HG03095 (cell line): Measurements from ENCODE around the gene IGFBP7.
"Not testable (repeated sequence)": the region's sequence is repeated elsewhere in the genome, so short reads cannot be mapped to it uniquely, and the experiment has no call there.

Experiments
- ATAC-seq: cut with Tn5 transposase; IDR thresholded peaks from one replicate; pipeline ENCODE4 v1.9.1; 2021; ENCODE audit warnings: moderate library complexity; ENCODE audit not compliant: unreplicated experiment

The IGFBP7 gene

DNA sequence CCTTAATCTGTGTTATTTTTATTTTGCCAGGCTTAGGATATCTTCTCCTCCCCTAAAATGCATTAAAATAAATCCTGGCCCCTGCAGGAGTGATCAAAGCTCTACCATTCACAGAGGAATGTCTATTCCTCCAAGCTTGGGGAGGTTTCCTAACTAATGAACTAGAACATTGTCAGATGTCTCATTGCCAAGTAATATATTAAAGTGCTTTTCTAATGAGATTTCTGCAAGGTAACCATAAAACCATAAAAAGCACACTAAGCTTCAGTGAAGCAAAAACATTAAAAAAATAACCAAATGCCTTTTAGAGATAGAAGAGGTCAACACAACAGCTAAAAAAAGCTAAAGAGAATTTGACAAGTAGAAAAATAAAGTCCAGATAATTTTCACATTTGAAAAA lies 34.8 kb downstream of the IGFBP7 start:
- no peak for ATAC-seq

DNA sequence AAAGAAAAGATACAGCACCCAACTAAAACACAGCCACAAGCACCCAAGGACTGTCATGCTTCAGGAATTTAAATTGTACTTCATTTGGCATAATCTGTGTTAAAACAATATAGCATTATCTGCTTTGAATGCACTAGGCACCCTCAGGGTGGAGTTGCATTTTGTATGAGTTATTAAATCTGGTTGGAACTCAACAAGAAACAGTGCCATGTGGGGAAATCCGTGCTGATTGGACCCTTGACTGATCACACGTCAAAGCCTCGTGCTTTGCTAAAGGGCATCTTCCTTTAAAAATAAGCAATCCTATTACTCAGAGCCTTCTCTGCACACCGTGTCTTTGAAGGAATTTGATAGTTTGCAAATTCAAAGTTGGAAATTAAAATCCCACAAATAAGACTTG lies 35.4 kb downstream of the IGFBP7 start:
- no peak for ATAC-seq

DNA sequence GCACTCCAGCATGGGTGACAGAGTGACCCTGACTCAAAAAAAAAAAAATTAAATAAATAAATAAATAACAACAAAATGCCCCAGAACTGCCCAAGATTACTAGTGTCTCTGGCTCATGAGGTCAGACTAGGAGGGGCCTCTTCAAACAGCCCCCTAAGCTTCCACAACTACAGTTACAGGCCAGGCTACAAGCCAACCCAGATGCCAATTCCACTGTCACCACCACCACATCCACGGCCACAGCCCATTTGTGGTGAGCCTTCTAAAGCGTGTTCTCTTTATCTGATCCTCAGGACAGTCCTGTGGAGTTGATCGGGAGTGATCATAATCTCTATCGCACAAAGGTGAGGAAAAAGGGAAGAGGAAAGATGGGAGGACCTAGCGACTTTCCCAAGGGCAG lies 36.6 kb downstream of the IGFBP7 start:
- ATAC-seq, result no peak

DNA sequence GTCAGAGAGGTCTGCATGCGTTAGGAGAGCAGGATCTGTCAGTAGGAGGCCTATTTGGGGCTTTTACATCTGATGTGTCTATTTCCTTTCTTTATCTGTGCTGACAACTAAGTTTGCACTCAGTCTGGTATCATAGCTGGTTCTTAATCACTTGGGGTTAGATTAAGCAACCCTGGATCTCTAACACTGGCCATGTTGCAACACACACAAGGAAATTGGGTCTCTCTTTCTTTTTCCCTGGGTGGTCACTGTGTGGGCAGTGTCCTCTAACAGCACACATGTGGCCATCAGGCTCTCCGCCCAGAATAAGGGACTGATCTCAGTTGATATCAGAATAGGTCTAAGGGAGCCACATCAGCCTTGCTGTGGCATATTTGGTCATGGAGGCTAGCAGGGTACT lies 38.9 kb downstream of the IGFBP7 start:
- ATAC-seq, result no peak

DNA sequence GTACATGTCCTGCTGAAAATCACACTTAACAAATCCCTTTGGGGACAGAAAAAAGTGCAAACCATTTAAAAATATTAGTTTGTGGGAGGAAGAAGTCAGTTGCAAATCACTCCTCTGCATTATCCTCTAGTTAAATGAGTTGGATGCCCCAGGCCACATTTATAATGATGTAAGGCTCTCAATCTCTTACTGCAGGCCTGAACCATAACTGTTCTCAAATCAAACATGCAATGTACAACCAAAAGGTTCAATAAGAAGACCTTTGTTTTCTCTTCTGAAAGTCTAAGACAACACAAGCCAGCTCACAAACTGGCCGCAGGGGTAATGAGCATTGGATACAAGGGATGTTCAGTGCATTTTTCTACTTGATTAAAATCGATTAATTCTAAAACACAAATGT lies 39.7 kb downstream of the IGFBP7 start:
- no peak for ATAC-seq

DNA sequence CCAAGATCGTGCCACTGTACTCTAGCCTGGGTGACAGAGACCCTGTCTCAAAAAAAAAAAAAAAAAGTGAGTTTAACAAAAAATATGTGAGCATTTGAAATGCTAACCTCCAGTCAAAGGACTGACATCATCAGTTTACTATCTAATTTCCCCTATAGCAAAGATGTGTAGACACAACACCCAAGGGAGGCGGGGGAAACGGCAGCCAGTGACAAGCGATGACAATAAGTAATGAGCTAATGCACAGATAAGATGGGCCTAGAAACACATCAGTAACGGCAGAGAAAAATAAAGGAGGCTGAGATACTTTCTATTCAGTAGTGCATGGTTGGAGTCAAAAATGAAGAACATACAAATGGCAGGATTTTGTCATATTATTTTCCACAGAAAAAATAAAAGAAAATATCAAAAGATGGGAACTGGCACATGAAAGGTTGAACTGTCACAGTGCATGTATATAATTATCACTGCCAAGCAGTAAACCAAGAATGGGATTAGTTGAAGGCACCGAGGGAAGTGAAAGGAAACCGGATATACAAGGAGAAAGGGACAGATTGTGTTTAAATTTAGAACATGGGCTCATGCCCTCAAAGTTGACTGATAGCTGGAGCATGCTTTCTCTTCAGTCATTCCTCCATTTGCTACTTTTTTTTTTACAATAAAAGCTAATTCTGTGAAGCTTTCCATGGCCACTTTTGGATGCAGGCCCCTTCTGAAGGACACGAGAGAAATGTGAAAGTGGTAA lies 41.8 kb downstream of the IGFBP7 start:
- no peak for ATAC-seq

DNA sequence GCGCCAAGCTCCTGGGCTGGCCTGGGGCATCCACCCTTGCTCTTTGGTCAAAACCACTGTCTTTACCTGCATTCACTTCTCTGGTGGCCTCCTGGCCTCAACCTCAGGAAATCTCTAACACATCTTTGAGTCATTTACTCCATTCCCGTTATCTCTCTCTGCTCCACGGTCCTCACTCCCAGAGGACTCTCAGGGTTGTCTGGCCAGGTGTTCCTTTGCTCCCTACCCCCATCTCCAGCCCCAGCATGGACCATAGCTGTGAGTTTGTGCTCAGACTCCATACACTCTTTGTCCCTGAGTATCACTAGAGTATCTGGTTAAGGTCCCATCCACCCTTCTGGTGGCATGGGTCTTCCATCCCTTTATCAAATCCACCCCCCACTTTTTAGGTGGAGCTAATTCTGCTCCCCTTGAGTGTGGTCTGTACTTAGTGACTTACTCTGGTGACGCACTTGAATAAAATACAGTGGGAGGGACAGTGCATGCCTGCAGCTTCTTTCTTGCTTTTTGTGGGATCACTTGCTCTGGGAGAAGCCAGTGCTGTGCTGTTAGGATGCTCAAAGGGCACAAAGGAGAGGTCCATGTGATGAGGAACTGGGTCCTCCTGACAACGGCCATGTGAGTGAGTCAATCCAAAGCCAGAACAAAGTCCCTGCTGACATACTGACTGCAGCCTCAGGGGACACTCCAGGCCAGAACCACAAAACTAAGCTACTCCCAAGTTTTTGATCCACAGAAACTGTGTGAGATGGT lies 44.3 kb downstream of the IGFBP7 start:
- ATAC-seq, result no peak

DNA sequence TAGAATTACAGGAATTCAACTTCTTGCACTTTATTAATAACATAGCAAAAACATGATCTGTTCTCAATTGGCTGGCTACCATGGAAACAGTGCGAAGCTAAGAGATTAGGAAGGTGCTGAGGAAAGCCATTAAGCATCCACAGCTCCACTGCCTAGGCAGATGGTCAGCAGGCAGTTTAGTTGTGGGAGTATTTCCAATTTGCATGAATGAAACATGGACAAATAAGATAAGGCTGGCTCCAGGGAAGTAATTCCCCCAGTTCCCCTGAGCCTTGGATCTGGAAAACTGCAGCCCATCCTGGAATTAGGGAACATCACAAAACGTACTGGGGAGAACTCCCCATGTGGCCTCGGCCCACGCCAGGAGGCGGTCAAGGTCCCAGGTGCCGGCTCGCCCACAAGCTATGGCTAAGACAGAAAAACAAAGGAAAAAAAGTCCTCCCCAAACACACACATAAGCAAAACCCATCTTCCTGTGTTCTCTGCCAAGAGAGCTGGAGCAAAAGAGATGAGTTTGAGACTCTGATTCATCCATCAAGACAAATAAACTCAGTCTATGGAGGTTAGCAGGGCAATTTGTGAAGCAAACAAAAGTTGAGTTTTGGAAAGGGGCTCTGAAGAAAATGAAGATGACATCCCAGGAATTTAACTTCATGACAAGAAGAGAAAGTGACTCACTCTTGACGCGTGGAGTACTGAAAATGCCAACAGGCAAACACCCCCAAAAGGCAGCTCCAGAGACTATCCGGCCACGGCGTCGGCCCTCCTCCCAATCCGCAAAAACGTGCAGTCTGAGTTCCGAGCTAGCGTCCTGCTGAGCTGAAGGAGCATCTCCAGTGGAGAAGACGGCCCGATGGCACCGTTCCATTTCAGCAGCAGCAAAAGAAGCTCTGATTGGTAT lies 45.1 kb downstream of the IGFBP7 start:
- ATAC-seq, result no peak

DNA sequence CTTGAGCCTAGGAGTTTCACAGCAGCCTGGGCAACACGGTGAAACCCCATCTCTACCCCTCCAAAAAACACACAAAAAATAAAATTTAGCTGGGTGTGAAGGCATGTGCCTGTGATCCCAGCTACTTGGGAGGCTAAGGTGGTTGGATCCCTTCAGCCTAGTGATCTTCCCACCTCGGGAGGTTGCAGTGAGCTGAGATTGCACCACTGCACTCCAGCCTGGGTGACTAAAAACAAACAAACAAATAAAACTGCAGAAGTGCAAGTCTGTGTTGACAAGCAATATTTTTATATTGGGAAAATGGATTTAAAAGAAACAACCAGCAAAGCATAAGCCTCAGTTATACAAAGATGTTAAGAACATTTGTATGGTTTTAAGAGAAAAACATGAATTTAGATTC lies 46.1 kb downstream of the IGFBP7 start:
- no peak for ATAC-seq

DNA sequence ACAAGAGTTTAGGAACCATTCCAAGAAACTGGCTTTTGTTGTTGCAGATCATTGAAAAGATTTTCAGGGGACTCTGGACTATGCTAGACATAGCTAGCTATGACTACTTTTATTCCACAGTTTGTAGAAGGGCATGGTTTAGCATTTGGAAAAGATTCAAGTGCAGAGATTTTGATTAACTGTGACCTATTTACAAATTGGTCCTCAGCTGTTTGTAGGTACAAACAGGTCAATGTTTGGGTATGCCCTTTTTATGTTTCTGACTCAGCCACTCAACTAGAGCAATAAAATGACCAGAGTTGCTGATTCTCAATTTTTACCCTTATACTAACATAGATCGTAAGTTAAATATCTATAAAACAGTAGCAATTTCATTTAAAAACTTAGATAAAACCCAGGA lies 46.7 kb downstream of the IGFBP7 start:
- ATAC-seq, result no peak

DNA sequence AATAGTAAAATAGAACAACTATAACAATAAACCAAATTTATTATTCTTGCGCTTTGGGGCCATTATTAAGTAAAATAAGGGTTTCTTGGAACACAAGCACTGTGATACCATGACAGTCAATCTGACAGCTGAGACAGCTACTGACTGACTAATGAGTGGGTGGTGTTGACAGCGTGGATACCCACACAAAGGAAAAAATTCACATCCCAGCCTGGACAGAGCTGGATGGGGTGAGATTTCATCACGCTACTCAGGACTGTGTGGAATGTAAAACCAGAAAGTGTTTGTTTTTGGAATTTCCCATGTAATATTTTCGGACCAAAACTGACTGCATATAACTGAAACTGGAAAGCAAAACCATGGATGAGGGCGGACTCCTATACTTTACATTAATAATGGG lies 48.8 kb downstream of the IGFBP7 start:
- no peak for ATAC-seq

DNA sequence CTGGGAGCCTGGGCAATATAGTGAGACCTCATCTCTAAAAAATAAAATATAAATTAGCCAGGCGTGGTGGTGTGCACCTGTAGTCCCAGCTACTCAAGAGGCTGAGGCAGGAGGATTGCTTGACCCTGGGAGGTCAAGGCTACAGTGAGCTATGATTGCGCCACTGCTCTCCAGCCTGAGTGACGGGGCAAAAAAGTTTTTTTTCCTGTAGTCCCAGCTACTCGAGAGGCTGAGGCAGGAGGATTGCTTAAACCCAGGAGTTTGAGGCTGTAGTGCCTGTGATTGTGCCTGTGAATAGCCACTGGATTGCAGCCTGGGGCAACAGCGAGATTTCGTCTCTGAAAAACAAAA lies 49.5 kb downstream of the IGFBP7 start:
- not testable (repeated sequence) for ATAC-seq

DNA sequence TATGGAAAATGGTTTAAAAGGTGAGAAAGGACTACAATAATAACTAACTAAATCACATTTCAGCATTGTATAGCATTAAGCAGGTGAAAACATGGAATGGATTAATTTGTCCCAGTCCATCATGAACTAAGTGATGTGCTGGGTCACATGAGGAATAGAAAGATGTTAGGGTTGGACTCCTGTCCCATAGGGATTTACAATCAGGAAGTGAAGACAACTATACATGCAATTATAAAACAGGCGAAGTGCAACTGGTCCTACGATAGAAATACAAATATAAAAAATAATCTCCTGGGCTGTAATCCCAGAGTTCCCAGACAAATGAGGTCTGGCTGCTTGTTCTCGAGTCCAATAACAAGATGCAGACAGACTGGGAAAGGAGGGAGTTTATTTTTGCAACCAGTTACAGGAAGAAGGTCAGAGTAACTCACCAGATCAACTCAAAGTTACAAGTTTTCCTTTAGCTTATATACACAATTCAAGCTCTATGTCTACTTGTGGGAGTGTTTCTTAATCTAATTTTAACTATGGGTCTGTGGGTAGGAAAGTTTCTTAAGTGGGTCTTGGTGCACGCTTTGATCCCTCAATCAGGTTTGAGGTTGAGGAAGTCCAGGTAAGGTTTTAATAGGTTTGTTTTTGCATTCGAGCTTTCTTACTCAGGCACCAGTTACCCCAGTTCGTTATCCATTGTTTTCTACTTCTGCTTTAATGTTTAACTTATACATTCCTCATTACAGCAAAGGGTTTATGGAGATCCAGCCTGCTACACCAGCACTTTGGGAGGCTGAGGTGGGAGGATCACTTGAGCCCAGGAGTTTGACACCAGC lies 50.1 kb downstream of the IGFBP7 start:
- ATAC-seq, result no peak

DNA sequence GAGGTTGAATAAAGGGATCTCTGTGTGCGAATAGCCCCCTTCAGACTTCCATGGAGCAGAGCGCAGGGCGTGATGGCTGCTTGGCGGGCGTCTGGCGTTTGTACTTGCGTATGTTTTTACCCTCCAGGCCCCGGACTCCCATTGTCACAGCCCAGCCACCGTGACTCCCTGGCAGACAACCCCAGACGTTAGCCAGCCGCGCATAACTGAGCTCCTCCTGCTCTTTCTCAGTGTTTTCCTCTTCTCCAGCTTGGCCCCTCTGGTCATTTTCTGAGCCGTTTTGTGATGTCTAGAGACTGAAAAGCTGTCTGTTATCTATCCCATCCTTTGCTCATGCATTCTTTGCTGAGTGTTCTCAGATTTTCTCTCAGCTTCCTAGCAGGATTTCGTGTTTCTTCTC lies 54.3 kb downstream of the IGFBP7 start:
- no peak for ATAC-seq

DNA sequence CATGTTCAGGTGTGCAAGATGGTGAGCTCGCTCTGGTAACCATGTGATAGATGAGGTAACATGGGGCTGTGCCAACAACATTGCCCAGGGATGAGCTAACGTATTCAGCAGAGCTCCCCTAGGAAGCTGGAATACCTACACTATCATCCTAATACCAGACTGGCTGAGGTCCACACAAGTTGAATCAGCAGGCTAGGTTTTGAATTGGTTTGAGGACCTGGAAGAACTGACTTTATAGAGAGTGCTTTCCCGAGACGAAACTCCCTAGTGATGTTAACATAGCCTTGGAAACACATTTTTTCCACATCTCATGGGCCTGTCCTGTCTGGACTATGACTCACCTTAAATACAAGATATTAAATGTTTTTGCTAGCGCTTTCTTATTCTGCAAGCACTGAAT lies 56.7 kb downstream of the IGFBP7 start:
- ATAC-seq, result no peak

DNA sequence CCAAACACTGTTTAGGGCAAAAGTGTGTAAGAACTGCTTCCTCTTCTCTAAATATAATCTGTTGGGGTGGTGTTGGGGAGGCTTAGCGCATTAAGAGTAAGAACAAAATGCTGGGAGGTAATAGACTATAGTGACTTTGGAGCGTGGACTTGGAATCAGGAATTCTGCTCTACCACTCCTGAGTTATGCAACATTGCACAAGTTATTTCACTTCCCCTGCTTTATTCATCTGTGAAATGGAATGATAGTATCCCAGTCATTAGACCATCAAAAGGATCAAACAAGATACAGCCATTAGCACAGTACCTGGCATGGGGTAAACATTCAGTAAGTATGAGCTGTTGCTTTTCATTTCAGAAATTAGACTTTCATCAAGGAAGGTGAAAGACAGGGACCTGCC lies 58.7 kb downstream of the IGFBP7 start:
- ATAC-seq, result no peak

DNA sequence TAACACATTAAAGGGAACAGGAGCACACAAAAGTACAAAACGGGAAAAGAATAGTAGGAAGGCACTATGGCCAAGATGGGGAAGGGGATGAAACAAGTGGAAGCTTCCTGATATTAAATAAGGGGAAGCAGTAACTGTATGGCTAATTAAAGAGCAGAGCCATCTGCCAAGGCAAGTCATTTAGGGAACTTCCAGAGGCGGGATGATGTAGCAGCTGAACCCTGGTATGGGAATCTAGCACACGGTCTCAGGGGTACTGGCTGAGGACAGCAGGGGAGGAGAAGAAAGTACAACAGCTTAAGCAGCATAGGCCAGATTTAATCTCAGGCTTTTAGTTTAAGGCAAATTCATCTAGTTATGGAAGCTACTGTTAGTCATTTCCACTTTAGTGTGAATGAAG lies 59.1 kb downstream of the IGFBP7 start:
- ATAC-seq, result no peak

DNA sequence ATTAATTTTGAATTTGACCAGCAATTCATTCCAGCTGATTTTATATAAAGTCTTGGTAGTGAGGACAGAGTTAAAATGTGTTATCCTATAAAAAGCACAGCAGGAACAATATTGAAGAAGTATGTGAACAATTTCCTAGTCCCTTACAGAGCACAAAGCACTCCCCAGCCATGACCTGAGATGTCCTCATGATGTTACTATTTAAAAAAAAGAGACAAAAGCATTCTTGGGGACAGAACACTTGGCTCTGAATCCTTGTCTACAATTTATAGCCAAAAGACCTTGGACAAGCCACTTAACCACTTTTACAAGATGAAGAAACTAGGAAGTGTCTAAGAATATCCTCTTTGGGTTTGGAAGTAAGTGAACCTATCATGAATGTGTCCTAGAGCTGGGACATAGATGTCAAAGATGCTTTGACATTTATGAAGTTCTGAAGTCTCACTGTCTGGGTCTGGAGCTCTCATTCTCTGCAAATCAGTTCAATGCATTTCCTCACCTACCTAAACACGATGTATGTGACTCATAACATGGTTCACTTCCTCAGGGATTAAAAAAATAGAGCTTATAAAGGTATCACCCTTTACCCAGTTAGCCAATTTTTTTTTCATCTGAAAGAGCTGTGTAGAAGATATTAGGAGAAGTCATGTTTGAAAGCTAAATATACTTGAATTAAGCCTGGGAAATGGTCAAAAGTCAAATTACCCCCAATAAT lies 61.4 kb downstream of the IGFBP7 start:
- ATAC-seq, result no peak

DNA sequence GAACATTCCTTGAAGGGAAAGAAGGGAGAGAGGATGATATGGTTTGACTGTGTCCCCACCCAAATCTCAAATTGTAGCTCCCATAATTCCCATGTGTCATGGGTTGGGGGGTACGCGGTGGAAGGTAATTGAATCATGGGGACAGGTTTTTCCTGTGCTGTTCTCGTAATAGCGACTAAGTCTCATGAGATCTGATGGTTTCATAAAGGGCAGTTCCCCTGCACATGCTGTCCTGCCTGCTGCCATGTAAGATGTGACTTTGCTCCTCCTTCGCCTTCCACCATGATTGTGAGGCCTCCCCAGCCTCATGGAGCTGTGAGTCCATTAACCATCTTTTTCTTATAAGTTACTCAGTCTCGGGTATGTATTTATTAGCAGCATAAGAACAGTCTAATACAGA lies 63.1 kb downstream of the IGFBP7 start:
- not testable (repeated sequence) for ATAC-seq

DNA sequence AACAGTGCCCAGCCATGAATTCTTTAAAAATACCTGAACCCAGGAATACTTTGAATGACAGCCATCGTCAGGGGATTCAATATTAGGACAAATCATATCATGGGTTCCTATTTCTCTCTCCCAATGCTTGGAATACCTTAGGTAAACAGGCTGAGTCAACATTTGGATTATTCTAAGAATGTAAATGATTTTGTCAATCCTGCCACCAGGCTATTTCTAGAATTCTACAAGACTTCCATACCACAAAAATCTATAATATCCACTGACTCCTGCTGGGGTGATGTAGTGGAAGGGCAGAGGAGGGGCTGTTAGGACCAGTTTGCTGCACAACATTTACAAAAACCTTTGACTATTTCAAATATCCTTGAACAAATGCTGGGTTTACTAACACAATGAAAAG lies 65.2 kb downstream of the IGFBP7 start:
- no peak for ATAC-seq
